NOMO-1 treated with dmso at 0.1 percent for 144 hours (cell line): ENCODE data around the gene GRM3.

ENCODE experiments used
- DNase-seq: peaks from one replicate; lab custom pipeline; 2025; ENCODE audit not compliant: unreplicated experiment; lab: John Stamatoyannopoulos, UW

GRM3 gene

GRCh38 chr7:86784765-86785164, 141.1 kb downstream of the GRM3 start:
- DNase-seq: no peak

GRCh38 chr7:86785641-86786040, 141.9 kb downstream of the GRM3 start:
- peak; percentile 63 for DNase-seq

- no peak for DNase-seq
Observed at GRCh38 chr7:86786376-86786775, 142.7 kb downstream of the GRM3 start.

GRCh38 chr7:86788948-86789347, 145.2 kb downstream of the GRM3 start:
- DNase-seq: no peak

- DNase-seq: no peak
Observed at GRCh38 chr7:86790383-86790782, 146.7 kb downstream of the GRM3 start.

- DNase-seq: no peak
Observed at GRCh38 chr7:86792260-86792659, 148.6 kb downstream of the GRM3 start.

- DNase-seq: no peak
Observed at GRCh38 chr7:86793136-86793535, 149.4 kb downstream of the GRM3 start.

- DNase-seq: no peak
Observed at GRCh38 chr7:86814661-86815379, 171.1 kb downstream of the GRM3 start.

GRCh38 chr7:86815556-86815955, 171.8 kb downstream of the GRM3 start:
- no peak for DNase-seq

- no peak for DNase-seq
Observed at GRCh38 chr7:86818903-86819302, 175.2 kb downstream of the GRM3 start.

- DNase-seq: no peak
Observed at GRCh38 chr7:86823769-86824168, 180.1 kb downstream of the GRM3 start.

- DNase-seq: no peak
Observed at GRCh38 chr7:86825264-86825663, 181.6 kb downstream of the GRM3 start.

GRCh38 chr7:86826948-86827347, 183.2 kb downstream of the GRM3 start:
- no peak for DNase-seq

GRCh38 chr7:86833360-86833759, 189.7 kb downstream of the GRM3 start:
- no peak for DNase-seq

GRCh38 chr7:86837235-86837634, 193.5 kb downstream of the GRM3 start:
- DNase-seq: no peak

- no peak for DNase-seq
Observed at GRCh38 chr7:86844608-86845007, 200.9 kb downstream of the GRM3 start.

- DNase-seq: no peak
Observed at GRCh38 chr7:86846494-86847190, 202.9 kb downstream of the GRM3 start.

- no peak for DNase-seq
Observed at GRCh38 chr7:86848226-86848625, 204.5 kb downstream of the GRM3 start.

GRCh38 chr7:86851566-86851965, 207.9 kb downstream of the GRM3 start:
- no peak for DNase-seq

- no peak for DNase-seq
Observed at GRCh38 chr7:86863452-86863851, 219.7 kb downstream of the GRM3 start.

- no peak for DNase-seq
Observed at GRCh38 chr7:86867163-86867762, 223.6 kb downstream of the GRM3 start.

GRCh38 chr7:86876146-86876545, 232.4 kb downstream of the GRM3 start:
- no peak for DNase-seq
